Uterus (tissue), 2 donors: ENCODE data around the gene ACSM3.

Experiments used
- POLR2A ChIP-seq, 2 donors: fragments of 450-650 bp; IDR thresholded peaks; one replicate each; pipeline ENCODE4 v1.6.1; 2016; ENCODE audit warnings: antibody characterized with exemption in 2 of 2, mild to moderate bottlenecking in 1 of 2, moderate library complexity in 1 of 2
- TF ChIP-seq, protein P1 (sequence below), 4 experiments: fragments of 200-600 bp in 2 of 4; fragments of 450-650 bp in 2 of 4; sonication (generic) in 2 of 4; IDR thresholded peaks; one replicate each; pipeline ENCODE4 v1.5.1; 2016 to 2019; ENCODE audit warnings: antibody characterized with exemption in 4 of 4, mild to moderate bottlenecking in 2 of 4, moderate library complexity in 1 of 4

DNA sequence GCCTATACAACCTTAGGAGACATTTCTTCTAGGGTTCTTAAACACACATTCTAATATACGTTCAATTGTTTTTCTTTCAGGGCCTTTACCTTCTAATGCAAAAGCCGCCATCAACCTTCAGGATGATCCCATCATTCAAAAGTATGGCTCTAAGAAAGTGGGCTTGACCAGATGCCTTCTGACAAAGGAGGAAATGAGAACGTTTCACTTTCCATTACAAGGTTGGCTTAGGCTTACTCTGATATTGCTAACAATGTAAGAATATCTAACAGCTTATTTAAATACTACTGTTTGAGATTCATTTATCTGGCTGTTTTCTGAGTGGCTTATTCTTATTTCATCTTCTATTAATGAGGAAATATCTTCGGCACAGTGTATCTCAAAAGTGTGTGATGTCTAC lies 57.9 kb downstream of the ACSM3 start:
- TF ChIP-seq, protein P1, sequence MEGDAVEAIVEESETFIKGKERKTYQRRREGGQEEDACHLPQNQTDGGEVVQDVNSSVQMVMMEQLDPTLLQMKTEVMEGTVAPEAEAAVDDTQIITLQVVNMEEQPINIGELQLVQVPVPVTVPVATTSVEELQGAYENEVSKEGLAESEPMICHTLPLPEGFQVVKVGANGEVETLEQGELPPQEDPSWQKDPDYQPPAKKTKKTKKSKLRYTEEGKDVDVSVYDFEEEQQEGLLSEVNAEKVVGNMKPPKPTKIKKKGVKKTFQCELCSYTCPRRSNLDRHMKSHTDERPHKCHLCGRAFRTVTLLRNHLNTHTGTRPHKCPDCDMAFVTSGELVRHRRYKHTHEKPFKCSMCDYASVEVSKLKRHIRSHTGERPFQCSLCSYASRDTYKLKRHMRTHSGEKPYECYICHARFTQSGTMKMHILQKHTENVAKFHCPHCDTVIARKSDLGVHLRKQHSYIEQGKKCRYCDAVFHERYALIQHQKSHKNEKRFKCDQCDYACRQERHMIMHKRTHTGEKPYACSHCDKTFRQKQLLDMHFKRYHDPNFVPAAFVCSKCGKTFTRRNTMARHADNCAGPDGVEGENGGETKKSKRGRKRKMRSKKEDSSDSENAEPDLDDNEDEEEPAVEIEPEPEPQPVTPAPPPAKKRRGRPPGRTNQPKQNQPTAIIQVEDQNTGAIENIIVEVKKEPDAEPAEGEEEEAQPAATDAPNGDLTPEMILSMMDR (IDR thresholded peaks at IDR 0.05), result no peak
- TF ChIP-seq POLR2A (IDR thresholded peaks at IDR 0.05), result no peak
